HepG2 (cell line): ENCODE results near the gene RRAS. TPM values are rescaled to one million over a fixed set of nuclear protein-coding genes. Genes with fewer than 3 reads are reported as not detected.
A peak's percentile ranks its signal among the peaks of the same experiment; 100 is the strongest.

Source experiments
- ATF2 ChIP-seq: sonication (generic); formaldehyde crosslinking; IDR thresholded peaks from 2 replicates; pipeline ENCODE4 v1.4.0; 2020; ENCODE audit warnings: missing genetic modification reagents
- ELF1 ChIP-seq: sonication (generic); formaldehyde crosslinking; IDR thresholded peaks from 2 replicates; pipeline ENCODE4 v1.4.0; 2020; ENCODE audit warnings: missing genetic modification reagents
- ETV5 ChIP-seq: IDR thresholded peaks from 2 replicates; pipeline ENCODE4 v1.6.1; 2018; ENCODE audit warnings: missing biosample characterization, missing genetic modification reagents, inconsistent platforms, borderline replicate concordance
- EZH2 ChIP-seq: conservative IDR thresholded peaks from 2 replicates; pipeline ENCODE4 v1.6.1; 2012; ENCODE audit warnings: mild to moderate bottlenecking, low read depth, low read length, moderate library complexity
- HNF1B ChIP-seq: sonication (generic); formaldehyde crosslinking; IDR thresholded peaks from 2 replicates; pipeline ENCODE4 v1.5.1; 2020; ENCODE audit warnings: mild to moderate bottlenecking, moderate library complexity, missing genetic modification reagents
- HOXA3 ChIP-seq: sonication (generic); formaldehyde crosslinking; IDR thresholded peaks from 2 replicates; pipeline ENCODE4 v1.5.0; 2020; ENCODE audit warnings: missing genetic modification reagents
- ISX ChIP-seq: sonication (generic); formaldehyde crosslinking; conservative IDR thresholded peaks from 2 replicates; pipeline ENCODE4 v1.5.0; 2020; ENCODE audit warnings: missing genetic modification reagents
- NFYB ChIP-seq: sonication (generic); formaldehyde crosslinking; IDR thresholded peaks from 2 replicates; pipeline ENCODE4 v1.4.0; 2020; ENCODE audit warnings: missing genetic modification reagents
- PCBP1 ChIP-seq: fragments of 200-400 bp; formaldehyde crosslinking; IDR thresholded peaks from 2 replicates; pipeline ENCODE4 v1.6.1; 2017; ENCODE audit warnings: mild to moderate bottlenecking, low read depth, low read length, borderline replicate concordance
- PHB2 ChIP-seq: fragments of 450-650 bp; IDR thresholded peaks from 2 replicates; pipeline ENCODE4 v1.6.1; 2018; ENCODE audit not compliant: partially characterized antibody
- PHF20 ChIP-seq: sonication (generic); formaldehyde crosslinking; IDR thresholded peaks from 2 replicates; pipeline ENCODE4 v1.5.0; 2020; ENCODE audit warnings: mild to moderate bottlenecking, missing genetic modification reagents
- RFX1 ChIP-seq: fragments of 450-650 bp; IDR thresholded peaks from 2 replicates; pipeline ENCODE4 v1.6.1; 2017
- THAP11 ChIP-seq: IDR thresholded peaks from 2 replicates; pipeline ENCODE4 v1.6.1; 2016; ENCODE audit warnings: missing biosample characterization, missing genetic modification reagents
- THAP8 ChIP-seq: sonication (generic); formaldehyde crosslinking; IDR thresholded peaks from 2 replicates; pipeline ENCODE4 v1.5.1; 2020; ENCODE audit warnings: missing genetic modification reagents, mild to moderate bottlenecking, borderline replicate concordance
- TMF1 ChIP-seq: sonication (generic); formaldehyde crosslinking; IDR thresholded peaks from 2 replicates; pipeline ENCODE4 v1.8.1; 2022; ENCODE audit warnings: low read depth, missing genetic modification reagents
- ZNF160 ChIP-seq: sonication (generic); formaldehyde crosslinking; IDR thresholded peaks from 2 replicates; pipeline ENCODE4 v1.8.0; 2022; ENCODE audit warnings: mild to moderate bottlenecking, inconsistent platforms, missing genetic modification reagents
- ZNF253 ChIP-seq: sonication (generic); formaldehyde crosslinking; IDR thresholded peaks from 2 replicates; pipeline ENCODE4 v1.8.0; 2022; ENCODE audit warnings: mild to moderate bottlenecking, missing genetic modification reagents, borderline replicate concordance
- ZNF275 ChIP-seq: sonication (generic); formaldehyde crosslinking; IDR thresholded peaks from 2 replicates; pipeline ENCODE4 v1.8.0; 2022; ENCODE audit warnings: missing genetic modification reagents, mild to moderate bottlenecking, inconsistent platforms, borderline replicate concordance
- ZNF3 ChIP-seq: IDR thresholded peaks from 2 replicates; pipeline ENCODE4 v1.7.0; 2017; ENCODE audit warnings: inconsistent platforms
- ZNF441 ChIP-seq: sonication (generic); formaldehyde crosslinking; IDR thresholded peaks from 2 replicates; pipeline ENCODE4 v1.7.0; 2021; ENCODE audit warnings: missing genetic modification reagents, borderline replicate concordance
- ZNF674 ChIP-seq: sonication (generic); formaldehyde crosslinking; IDR thresholded peaks from 2 replicates; pipeline ENCODE4 v1.5.0; 2020; ENCODE audit warnings: low read depth, mild to moderate bottlenecking, missing genetic modification reagents
- ZNF75D ChIP-seq: sonication (generic); formaldehyde crosslinking; IDR thresholded peaks from 2 replicates; pipeline ENCODE4 v1.8.1; 2023; ENCODE audit warnings: missing genetic modification reagents, mild to moderate bottlenecking, borderline replicate concordance
- polyA plus RNA-seq, 8 experiments: library from polyadenylated mRNA; depleted of rRNA in 3 of 8; stranded (reverse) in 7 of 8; unstranded in 1 of 8; fragments of >200 nt; fragmentation: Illumina TruSeq in 4 of 8; extraction: Trizol in 4 of 8; gene quantifications; 2 replicates each; pipeline versions ENCODE4 v1.2.1 to v1.2.3, GENCODE V29; 2011 to 2016; ENCODE audit warnings: low read depth in 4 of 8, missing spikeins in 1 of 8, mixed read lengths in 1 of 8; ENCODE audit not compliant: insufficient read depth in 1 of 8
- total RNA-seq, 5 experiments: library from RNA; depleted of rRNA; stranded (reverse); fragments of >200 nt; fragmentation: Illumina TruSeq; extraction: Trizol; gene quantifications; 2 replicates each; pipeline ENCODE4 v1.2.3, GENCODE V29; 2016; ENCODE audit warnings: low read depth in 1 of 5
- TF ChIP-seq, protein P1 (sequence below): sonication (generic); formaldehyde crosslinking; IDR thresholded peaks from 2 replicates; pipeline ENCODE4 v1.4.0; 2020; ENCODE audit warnings: missing genetic modification reagents
- TF ChIP-seq, protein P2 (sequence below): IDR thresholded peaks from 2 replicates; pipeline ENCODE4 v1.6.1; 2016; ENCODE audit warnings: mild to moderate bottlenecking, missing biosample characterization, missing genetic modification reagents

Gene RRAS
- total and polyA plus RNA-seq, 2 of the 13 experiments (the other 11 are each of a cell fraction or from before 2014, with no cell fraction given) = 1.5 to 12.0 TPM

- TF ChIP-seq ZNF3 (CRISPR knock-in tag) (0 out of 2 replicates have a peak, but pooled peaks have one; percentile 54), PHB2 (no peak), EZH2 (no peak), ETV5 (CRISPR knock-in tag) (peak; percentile 50; the same call in 1 of the 2 replicates), NFYB (no peak), ZNF441 (CRISPR knock-in tag) (peak; percentile 73), HNF1B (CRISPR knock-in tag) (peak; percentile 92), ATF2 (0 out of 2 replicates have a peak, but pooled peaks have one; percentile 39), THAP11 (peak; percentile 81), ZNF160 (CRISPR knock-in tag) (no peak), PHF20 (CRISPR knock-in tag) (no peak; the same call in 1 of the 2 replicates), HOXA3 (peak; percentile 69; the same call in 1 of the 2 replicates), PCBP1 (0 out of 2 replicates have a peak, but pooled peaks have one; percentile 52), ISX (no peak), ZNF275 (CRISPR knock-in tag) (no peak), RFX1 (no peak), ZNF253 (CRISPR knock-in tag) (no peak), ZNF75D (CRISPR knock-in tag) (no peak), ELF1 (CRISPR knock-in tag) (no peak), ZNF674 (no peak), TMF1 (CRISPR knock-in tag) (no peak), THAP8 (CRISPR knock-in tag) (no peak)
- TF ChIP-seq, protein P1, sequence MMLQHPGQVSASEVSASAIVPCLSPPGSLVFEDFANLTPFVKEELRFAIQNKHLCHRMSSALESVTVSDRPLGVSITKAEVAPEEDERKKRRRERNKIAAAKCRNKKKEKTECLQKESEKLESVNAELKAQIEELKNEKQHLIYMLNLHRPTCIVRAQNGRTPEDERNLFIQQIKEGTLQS (CRISPR knock-in tag) = no peak; the same call in 1 of the 2 replicates
- TF ChIP-seq, protein P2, sequence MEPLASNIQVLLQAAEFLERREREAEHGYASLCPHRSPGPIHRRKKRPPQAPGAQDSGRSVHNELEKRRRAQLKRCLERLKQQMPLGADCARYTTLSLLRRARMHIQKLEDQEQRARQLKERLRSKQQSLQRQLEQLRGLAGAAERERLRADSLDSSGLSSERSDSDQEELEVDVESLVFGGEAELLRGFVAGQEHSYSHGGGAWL (CRISPR knock-in tag) = no peak
Measured at GRCh38 chr19:49672131-49672919, 32.4 kb upstream of the RRAS start (continued).
